ENCODE measurements around the gene CD2AP.
"Not testable (repeated sequence)": the region's sequence is repeated elsewhere in the genome, so short reads cannot be mapped to it uniquely, and the experiment has no call there.

Gene CD2AP

DNA sequence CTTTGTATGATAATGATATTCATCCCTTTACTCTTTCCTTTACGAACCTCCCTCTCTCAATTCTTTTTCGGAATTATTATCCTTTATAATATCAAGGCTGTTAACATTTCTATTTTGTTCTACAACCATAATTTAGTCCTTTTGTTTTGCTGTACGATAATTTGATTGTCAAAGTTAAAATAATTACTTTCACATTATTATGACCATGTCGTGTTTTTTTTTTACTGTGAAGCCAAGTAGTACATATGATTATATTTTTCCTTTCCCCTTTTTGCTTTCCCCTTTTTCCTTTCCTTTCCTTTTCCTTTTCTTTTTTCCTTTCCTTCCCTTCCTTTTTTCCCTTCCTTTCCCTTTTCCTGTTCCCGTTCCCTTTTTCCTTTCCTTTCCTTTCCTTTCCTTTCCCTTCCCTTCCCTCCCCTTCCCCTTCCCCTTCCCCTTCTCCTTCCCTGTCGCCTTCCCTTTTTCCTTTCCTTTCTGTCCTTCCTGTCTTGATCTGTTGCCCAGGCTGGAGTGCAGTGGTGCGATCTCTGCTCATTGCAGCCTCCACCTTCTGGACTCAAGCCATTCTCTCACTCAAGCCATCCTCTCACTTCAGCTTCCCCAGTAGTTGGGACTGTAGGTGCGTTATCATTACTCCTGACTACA lies 19.5 kb downstream of the CD2AP start:
- DNase-seq (ENCODE audit: low read depth): no peak

DNA sequence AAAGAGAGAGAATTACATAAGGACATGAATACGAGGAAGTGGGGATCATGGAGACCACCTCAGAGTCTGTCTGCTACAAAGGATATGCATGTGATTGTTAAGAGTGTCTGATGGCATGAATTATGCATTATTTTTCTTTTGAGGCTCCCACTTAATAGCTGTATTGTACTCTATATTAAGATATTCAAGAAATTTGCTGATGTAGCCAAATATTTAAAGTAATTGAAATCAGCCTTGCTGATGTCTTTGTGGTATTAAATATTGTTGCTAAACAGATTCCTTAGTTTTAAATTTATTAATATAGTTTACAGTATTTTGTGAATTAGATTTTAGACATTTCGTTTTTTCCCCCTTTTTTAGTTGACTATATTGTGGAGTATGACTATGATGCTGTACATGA lies 25.3 kb downstream of the CD2AP start:
- no peak for DNase-seq (ENCODE audit: low read depth)

DNA sequence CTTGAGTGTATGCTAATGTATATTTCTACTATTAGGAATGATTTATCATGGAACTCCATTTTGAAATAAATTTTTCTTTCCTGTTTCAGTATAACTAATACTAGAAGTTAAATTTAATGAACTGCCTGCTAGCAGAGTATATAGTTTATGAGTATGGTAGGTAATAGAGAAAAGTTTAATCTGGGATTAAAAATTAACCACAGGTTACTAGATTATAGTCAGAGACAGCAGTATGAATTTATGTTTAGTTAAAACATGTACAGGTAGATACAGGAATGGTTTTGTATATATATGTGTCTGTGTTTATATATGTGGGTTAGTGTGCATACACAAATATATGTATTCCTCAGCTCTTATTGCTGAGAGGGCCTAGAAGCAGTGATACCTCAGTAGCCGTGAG lies 32.3 kb downstream of the CD2AP start:
- no peak for DNase-seq (ENCODE audit: low read depth)

DNA sequence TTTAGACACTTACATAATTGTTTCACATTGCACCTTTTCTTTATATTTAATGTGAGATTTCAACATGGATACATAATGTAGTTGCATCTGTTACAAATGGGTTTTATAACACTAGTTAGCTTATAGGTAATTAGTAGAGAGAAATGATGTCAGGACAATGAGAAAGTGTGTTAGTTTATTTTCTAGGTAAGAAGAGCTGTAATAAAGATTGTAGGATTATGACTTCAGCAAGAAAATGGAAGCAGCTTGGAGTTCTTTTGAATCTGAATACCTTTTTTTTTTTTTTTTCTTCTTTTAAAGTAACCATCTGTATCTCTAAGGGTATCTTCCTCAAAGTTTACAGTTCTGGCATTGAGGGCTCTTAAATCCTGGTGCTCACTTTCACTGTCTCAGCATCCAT lies 35.3 kb downstream of the CD2AP start:
- no peak for DNase-seq (ENCODE audit: low read depth)

DNA sequence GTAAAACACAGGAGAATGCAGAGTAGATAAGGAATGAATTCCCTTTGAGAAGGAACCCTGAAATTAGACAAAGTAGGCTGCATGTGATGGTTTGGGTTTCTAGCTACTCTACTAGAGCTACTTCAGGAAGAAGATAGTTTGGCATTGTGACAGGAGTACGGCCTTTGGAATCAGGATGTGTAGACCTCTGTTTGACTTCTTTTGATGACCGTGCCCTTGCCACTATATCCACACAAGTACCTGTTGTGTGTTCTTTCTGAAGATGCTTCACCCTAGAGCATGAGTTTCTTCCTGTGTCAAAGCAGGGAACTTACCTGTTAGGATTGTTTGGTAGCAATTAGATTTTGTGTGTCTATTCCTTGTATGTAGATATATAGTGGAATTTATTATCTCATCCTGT lies 41.7 kb downstream of the CD2AP start:
- DNase-seq (ENCODE audit: low read depth): no peak

DNA sequence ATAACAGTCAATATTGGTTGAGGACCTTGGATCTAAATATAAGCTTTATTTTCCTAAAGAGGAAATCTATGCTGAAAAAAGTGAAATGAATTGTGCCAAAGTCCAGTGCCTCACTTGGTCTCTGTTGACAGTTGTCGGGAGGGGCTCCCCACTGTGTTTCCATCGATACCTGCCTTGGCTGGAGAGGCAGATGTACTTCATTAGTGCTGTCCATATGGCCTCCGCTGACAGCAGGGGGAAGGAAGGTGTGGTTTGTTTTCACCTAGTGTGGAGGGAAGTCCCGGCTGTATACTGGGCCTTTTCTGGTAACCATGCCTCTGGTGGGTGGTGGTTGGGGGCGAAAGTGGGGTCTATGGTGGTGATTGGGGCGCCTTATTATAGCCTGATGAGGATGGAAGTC lies 42.7 kb downstream of the CD2AP start:
- DNase-seq (ENCODE audit: low read depth): no peak

DNA sequence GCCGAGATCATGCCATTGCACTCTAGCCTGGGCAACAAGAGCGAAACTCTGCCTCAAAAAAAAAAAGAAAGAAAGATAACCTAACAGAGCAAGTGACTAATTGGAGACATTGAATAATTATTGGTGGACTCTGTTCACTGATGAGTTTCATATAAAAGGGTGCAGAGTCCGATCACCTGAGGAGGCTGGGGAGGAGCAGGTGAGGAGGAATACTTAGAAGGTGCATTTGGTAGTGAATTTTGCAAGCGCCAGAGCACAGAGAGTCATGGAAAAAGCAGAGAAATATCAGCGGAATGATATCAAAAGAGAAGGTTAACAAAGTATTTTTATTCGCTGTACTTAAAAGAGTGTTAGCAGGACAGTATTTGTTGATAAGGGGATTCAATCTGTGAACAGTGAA lies 44.4 kb downstream of the CD2AP start:
- no peak for DNase-seq (ENCODE audit: low read depth)

DNA sequence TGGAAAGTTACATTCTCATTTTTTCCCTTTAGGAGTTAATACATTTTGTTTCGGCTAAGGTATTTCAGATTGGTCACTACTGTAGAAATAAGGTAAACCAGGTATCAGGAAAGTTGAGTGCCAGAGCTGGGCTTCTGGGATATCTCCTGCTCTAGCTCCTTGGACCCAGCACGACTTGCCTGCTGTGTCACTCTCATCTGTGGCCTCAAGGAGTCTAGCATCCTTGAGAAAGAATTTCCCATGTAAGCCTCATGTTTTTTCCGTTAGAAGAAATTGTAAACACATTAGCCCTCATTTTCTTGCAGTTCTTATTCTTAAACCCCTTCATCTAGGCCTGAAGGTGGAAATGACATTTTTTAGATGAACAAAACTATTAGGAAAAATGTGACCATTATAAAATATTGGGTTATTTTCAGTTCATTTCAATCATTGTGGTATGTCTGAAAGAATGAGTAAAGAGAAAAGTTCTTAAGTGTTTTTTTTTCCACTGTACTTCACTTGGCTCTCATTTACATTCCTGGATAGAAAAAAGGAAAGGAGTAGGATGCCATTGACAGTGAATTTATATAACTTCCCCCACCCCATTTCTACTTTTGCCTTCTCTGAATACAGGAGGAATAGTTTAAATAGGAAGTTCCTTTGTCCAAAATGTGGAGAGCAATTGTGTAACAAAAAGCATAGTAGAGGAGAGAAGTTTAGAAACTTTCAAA lies 46.7 kb downstream of the CD2AP start:
- DNase-seq (ENCODE audit: low read depth): no peak

DNA sequence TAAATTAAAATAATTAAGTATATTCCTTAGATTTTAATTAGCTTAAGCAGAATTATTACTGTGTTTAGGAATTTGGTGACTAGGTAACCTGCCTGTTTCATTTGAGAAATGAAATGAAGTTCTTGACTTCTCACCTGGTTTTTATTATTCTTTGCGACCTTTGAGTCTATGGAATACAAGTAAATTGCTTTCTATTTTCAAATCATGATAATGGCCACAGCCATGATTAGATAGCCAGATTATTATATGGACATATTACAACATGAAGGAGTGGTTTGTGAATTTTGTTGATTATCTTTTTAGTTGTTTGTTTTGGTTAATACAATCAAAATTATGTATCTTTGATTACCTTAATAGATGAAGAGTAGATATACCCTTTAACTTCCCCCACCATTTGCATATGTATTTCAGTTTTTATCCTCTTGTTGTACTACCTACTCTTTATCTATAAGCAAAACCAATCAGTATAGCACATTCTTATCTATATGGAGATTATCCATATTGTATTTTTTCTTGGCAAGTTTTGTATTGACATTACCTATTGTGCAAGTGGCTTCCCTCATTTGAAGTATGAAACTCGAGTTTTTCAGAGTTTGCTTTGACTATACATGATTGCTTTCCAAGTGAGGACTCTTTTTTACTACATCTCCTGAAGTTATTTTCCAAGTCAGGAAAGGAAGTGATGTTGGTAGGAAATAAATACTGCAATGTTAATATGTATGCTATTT lies 47.9 kb downstream of the CD2AP start:
- DNase-seq (ENCODE audit: low read depth): no peak

DNA sequence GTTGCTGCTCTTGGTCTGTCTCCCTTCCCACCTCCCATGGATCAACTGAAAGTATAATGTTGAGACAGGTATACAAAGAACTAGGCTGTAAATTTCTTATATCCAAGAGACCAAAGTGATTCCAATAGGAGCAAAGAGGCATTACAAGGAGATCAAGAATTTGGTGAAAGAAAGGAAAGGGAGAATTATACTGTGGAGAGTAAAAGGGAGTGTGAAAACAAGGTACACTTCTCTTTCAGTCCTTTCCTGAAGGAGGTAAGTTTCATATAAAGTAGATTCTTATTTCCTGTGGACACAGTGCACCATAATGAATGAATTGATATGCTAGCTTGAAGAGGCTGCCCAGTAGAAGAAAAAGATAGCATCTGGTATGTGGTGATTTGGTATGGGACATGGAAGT lies 49.7 kb downstream of the CD2AP start:
- DNase-seq (ENCODE audit: low read depth): no peak

DNA sequence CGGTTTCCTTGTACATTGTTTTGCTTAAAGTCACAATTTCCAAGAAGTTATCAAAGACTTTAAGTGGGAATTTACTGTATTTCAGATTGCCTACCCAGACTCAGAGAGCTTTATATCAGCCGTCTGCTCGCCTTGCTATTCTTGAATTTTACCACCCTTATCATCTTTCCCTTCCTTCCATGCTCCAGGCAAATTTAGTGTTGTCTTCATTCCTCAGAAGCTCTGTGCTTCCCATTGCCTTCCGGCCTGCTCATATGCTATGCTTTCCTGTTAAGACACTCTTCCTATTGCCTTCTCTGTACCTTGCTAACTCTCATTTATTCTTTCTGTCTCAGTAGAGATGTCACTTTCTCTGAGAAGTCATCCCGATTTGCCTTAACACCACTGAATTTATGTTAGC lies 52.1 kb downstream of the CD2AP start:
- no peak for DNase-seq (ENCODE audit: low read depth)

DNA sequence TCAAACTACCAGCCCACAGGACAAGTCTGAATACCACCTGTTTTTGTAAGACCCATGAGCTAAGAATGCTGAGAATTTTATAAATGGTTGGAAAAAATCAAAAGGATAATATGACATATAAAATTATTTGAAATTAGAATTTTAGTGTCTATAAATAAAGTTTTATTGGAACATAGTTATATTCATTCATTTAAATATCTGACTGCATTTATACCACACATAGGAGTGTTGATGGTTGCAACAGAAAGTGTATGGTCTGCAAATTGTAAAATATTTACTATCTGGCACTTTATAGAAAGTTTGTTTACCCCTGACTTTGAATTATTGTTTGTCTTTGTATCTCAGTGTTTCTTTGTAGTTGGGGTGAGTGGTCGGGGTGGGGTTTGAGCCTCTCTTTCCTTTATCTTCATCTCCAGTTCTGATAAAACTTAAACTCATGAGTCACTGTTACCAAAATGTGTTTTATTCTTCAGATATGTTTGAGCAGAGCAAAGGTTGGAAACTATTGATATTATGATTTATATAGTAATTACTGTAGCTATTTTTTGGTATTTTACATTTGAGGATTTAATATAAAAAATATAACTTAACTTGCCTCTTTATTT lies 55.5 kb downstream of the CD2AP start:
- no peak for DNase-seq (ENCODE audit: low read depth)

DNA sequence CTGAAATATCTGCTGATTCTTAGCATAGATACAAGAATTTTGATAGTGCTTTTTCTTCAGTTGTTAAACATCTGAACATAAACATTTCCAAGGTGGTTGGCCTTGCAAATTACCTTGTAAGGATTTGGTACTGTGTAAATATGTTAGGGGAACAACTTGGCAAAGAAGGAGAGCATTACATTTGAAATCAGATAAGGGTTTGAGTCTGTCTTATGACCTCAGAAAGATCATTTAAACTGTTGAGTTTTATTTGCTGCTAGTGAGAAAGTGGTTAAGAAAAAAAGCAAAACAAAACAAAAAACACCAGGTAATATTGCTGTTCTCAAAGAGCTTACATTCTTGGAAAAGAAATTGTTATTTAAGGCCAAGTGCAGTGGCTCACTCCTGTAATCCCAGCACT lies 56.5 kb downstream of the CD2AP start:
- no peak for DNase-seq (ENCODE audit: low read depth)

DNA sequence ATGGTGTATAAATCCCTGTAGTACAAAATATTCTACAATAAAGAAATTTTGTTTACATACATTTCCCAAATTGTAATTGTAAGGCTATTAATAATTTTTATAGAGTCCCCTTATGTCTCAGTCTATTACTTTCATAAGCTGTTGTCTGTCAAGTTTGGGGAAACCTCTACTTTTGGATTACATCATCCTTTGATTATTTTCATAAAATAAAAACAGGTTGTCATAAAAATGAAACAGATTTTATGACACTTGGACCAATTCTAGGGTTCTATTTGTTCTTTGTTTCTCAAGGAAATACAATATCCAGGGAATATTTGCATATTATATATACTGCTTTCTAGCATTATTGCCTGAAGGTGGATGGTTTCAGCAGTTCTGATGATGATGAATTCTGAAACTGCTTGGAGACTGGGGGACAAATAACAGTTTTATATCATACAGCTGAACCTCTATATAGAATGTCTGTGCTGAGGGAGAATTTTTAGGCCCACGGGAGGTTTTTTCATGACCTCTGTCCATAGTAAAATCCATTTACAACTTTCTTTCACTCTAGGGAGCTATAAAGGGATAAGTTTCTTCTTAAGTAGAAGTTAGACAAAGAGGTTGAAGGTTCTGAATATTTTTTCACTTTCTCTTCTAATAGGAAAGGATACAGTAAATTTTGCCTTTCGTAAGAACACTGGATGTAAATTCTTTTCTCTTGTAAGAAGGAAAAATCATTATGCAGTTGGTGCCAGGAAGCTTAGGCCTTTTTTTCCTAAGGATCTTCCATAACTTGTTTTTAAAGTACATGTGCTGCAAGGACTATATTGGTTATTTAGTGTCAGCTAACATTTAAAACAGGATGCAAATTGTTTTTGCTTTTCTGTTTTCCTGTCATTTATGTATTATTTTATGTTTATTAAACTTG lies 58.0 kb downstream of the CD2AP start:
- DNase-seq (ENCODE audit: low read depth): no peak

DNA sequence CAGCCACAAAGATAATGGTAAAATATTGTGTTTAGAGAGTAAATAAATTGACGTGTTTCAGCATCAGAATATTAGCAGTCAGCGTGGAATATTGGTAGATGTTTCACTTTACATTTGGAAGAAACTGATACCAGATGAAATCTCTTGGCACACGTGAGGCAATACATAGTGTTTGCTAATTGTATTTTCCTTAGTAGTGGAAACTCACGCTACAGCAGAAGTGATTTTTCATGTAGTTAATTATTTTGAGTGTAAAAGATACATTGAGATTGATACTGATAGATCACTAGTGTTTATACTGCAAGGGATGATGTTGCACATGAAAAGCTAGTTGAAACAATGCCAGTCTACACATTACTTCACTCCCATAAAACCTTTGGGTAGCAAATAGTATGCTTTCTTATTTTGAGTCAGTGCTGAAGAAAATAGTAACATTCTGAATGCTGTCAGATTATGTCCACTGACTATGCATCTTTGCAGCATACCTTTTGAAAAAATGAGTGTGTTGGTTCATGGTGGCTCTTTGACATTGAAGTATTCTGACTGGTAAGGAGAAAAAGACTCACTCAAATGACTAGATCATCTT lies 59.3 kb downstream of the CD2AP start:
- no peak for DNase-seq (ENCODE audit: low read depth)

DNA sequence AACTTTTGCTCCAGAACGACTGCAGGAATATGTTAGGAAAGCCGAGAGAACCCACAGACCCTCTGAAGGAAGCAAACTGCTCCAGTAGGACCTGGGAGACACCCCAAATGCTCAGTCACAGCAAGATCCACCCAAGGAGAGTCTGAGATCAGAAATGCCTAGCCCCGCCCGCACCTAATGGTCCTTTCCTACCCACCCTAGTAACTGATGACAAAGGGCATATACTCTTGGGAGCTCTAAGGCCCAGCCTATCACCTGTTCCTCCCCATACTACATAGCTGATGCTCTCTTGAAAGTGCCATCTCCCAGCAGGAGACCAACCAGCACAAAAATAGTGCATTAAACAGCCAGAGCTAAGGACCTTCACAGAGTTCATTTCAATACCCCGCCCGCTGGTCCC lies 67.6 kb downstream of the CD2AP start:
- DNase-seq (ENCODE audit: low read depth): no peak

DNA sequence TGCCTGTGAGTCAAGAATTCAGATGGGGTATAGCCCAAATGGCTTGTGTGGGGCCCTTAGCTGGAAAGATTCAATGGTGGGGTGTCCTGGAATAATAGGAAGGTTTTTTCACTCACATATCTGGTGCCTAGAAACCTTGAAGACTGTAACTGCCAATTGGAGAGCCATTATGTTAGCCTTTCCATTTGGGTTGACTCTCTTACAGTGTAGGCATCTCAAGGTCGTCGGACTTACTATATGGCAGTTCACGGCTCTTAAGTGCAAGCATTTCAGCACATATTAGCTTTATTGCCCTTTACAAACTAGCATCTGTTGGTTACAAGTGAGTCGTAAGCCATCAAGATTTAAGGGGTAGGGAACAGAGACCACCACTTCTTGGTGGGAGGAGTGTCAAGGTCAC lies 74.1 kb downstream of the CD2AP start:
- no peak for DNase-seq (ENCODE audit: low read depth)

DNA sequence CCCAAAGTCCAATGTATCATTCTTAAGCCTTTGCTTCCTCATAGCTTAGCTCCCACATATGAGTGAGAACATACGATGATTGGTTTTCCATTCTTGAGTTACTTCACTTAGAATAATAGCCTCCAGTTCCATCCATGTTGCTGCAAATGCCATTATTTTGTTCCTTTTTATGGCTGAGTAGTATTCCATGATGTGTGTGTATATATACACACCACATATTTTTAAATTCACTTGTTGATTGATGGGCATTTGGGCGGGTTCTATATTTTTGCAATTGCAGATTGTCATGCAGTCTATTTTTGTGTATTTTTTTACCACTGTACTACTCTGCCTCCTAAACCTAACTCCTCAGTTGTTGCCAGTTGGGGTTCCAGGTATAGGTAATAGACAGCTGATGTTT lies 74.7 kb downstream of the CD2AP start:
- no peak for DNase-seq (ENCODE audit: low read depth)

DNA sequence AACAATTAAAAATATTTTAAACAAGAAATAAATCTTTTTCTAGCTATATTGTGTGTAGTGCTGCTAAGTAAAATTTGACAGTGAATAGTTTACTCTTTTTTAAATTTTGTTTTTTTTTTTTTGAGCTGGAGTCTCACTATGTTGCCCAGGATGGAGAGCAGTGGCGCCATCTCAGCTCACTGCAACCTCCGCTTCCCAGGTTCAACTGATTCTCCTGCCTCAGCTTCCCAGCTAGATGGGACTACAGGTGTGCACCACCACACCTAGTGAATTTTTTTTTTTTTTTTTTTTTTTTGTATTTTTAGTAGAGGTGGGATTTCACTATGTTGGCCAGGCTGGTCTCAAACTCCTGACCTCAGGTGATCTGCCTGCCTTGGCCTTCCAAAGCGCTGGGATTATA lies 75.7 kb downstream of the CD2AP start:
- not testable (repeated sequence) for DNase-seq (ENCODE audit: low read depth)

DNA sequence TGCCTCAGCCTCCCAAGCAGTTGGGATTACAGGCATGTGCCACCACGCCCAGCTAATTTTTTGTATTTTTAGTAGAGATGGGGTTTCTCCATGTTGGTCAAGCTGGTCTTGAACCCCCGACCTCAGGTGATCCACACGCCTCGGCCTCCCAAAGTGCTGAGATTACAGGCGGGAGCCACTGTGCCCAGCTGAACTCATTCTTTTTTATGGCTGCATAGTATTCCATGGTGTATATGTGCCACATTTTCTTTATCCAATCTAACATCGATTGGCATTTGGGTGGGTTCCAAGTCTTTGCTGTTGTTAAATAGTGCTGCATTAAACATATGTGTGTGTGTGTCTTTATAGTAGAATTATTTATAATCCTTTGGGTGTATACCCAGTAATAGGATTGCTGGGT lies 78.9 kb downstream of the CD2AP start:
- DNase-seq (ENCODE audit: low read depth): not testable (repeated sequence)

DNA sequence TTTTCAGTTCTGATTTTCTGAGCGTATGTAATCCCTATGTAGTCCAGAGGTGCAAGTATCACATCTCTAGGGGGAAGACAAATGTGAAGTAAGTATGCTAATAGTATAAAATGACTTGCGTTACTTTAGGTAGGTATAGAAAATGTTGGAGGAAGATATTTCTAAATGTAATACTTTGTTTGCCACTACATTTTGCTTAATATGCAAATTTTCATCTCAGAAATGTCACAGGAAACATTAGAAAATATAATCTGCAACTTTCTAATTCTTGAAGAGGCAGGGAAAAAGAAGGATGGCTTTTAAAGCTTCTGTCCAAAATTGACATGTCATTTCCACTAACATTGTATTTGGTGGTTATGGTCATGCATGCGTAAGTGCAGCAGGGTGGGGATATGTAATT lies 85.6 kb downstream of the CD2AP start:
- no peak for DNase-seq (ENCODE audit: low read depth)

DNA sequence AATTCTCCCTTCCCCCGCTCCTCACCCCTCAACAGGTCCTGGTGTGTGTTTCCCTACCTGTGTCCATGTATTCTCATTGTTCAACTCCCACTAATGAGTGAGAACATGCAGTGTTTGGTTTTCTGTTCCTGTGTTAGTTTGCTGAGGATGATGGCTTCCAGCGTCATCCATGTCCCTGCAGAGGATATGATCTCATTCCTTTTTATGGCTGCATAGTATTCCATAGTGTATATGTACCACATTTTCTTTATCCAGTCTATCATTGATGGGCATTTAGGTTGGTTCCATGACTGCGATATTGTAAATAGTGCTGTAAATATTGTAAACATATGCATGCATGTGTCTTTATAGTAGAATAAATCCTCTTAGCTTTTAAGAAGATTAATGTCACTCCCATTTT lies 89.0 kb downstream of the CD2AP start:
- not testable (repeated sequence) for DNase-seq (ENCODE audit: low read depth)
